ENCODE measurements around the gene CCR9.

- TF ChIP-seq POLR2AphosphoS5 (IDR thresholded peaks at IDR 0.05; ENCODE audit: borderline replicate concordance, low read depth, low read length) (no peak), EZH2 (IDR thresholded peaks at IDR 0.05) (no peak), FOXP2 (optimal IDR thresholded peaks at IDR 0.05; ENCODE audit: control extremely low read depth, extremely low read length, insufficient read depth) (no peak)
These were observed 26.1 kb downstream of the CCR9 start for GRCh38 chr3:45912435-45912834.
